GM04504 (cell line): ENCODE data around the gene IFNGR1.

Experiments used
- DNase-seq: peaks from one replicate; pipeline ENCODE4 v3.0.0-alpha.2; 2012; ENCODE audit warnings: low read depth

The IFNGR1 gene

GRCh38 chr6:137148306-137149034, 70.7 kb downstream of the IFNGR1 start:
- peak; percentile 24 for DNase-seq
